Muscle of arm (tissue), 14 donors: ENCODE measurements around the gene THBD. TPM values are rescaled to one million over a fixed set of nuclear protein-coding genes. Genes with fewer than 3 reads are reported as not detected.

ENCODE experiments used
- DNase-seq: peaks from one replicate; pipeline ENCODE4 v3.0.0-alpha.2; 2013
- long read RNA-seq, 11 donors: transcript quantifications; one replicate each; lab custom pipeline, GENCODE V29; 2026
- polyA plus RNA-seq, 12 donors: library from polyadenylated mRNA; unstranded; fragments of 120-200 nt; gene quantifications; one replicate each; pipeline ENCODE4 v1.2.1, GENCODE V29; 2013; ENCODE audit not compliant: insufficient read length in 12 of 12

Gene THBD, protein sequence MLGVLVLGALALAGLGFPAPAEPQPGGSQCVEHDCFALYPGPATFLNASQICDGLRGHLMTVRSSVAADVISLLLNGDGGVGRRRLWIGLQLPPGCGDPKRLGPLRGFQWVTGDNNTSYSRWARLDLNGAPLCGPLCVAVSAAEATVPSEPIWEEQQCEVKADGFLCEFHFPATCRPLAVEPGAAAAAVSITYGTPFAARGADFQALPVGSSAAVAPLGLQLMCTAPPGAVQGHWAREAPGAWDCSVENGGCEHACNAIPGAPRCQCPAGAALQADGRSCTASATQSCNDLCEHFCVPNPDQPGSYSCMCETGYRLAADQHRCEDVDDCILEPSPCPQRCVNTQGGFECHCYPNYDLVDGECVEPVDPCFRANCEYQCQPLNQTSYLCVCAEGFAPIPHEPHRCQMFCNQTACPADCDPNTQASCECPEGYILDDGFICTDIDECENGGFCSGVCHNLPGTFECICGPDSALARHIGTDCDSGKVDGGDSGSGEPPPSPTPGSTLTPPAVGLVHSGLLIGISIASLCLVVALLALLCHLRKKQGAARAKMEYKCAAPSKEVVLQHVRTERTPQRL
- polyA plus RNA-seq, result 10 to 100 TPM in 3 of 12 donors, 1 to 10 TPM in 8, not detected in 1; 4.2 to 14.1 (median 8.3) TPM
- long read RNA-seq, donor 1, full-length matches to known transcripts, result 4 of 4 reads
- long read RNA-seq, donor 1, partial matches to known transcripts, result 0 of 4 reads
- long read RNA-seq, donor 1, other reads (novel, unspliced or antisense), result 0 of 4 reads
- long read RNA-seq, donor 2, full-length matches to known transcripts, result 7 of 7 reads
- long read RNA-seq, donor 2, partial matches to known transcripts, result 0 of 7 reads
- long read RNA-seq, donor 2, other reads (novel, unspliced or antisense), result 0 of 7 reads
- long read RNA-seq, donor 3, full-length matches to known transcripts, result 7 of 7 reads
- long read RNA-seq, donor 3, partial matches to known transcripts, result 0 of 7 reads
- long read RNA-seq, donor 3, other reads (novel, unspliced or antisense), result 0 of 7 reads
- long read RNA-seq, donor 4, full-length matches to known transcripts, result 3 of 3 reads
- long read RNA-seq, donor 4, partial matches to known transcripts, result 0 of 3 reads
- long read RNA-seq, donor 4, other reads (novel, unspliced or antisense), result 0 of 3 reads
- long read RNA-seq, donor 5, full-length matches to known transcripts, result 6 of 6 reads
- long read RNA-seq, donor 5, partial matches to known transcripts, result 0 of 6 reads
- long read RNA-seq, donor 5, other reads (novel, unspliced or antisense), result 0 of 6 reads
- long read RNA-seq, donor 6, full-length matches to known transcripts, result 10 of 10 reads
- long read RNA-seq, donor 6, partial matches to known transcripts, result 0 of 10 reads
- long read RNA-seq, donor 6, other reads (novel, unspliced or antisense), result 0 of 10 reads
- long read RNA-seq, donor 7, full-length matches to known transcripts, result 3 of 3 reads
- long read RNA-seq, donor 7, partial matches to known transcripts, result 0 of 3 reads
- long read RNA-seq, donor 7, other reads (novel, unspliced or antisense), result 0 of 3 reads
- long read RNA-seq, donor 8, full-length matches to known transcripts, result 14 of 14 reads
- long read RNA-seq, donor 8, partial matches to known transcripts, result 0 of 14 reads
- long read RNA-seq, donor 8, other reads (novel, unspliced or antisense), result 0 of 14 reads
- long read RNA-seq, donor 9, full-length matches to known transcripts, result 6 of 6 reads
- long read RNA-seq, donor 9, partial matches to known transcripts, result 0 of 6 reads
- long read RNA-seq, donor 9, other reads (novel, unspliced or antisense), result 0 of 6 reads
- long read RNA-seq, donor 10, full-length matches to known transcripts, result 3 of 3 reads
- long read RNA-seq, donor 10, partial matches to known transcripts, result 0 of 3 reads
- long read RNA-seq, donor 10, other reads (novel, unspliced or antisense), result 0 of 3 reads
- long read RNA-seq, donor 11, full-length matches to known transcripts, result 17 of 17 reads
- long read RNA-seq, donor 11, partial matches to known transcripts, result 0 of 17 reads
- long read RNA-seq, donor 11, other reads (novel, unspliced or antisense), result 0 of 17 reads

DNA sequence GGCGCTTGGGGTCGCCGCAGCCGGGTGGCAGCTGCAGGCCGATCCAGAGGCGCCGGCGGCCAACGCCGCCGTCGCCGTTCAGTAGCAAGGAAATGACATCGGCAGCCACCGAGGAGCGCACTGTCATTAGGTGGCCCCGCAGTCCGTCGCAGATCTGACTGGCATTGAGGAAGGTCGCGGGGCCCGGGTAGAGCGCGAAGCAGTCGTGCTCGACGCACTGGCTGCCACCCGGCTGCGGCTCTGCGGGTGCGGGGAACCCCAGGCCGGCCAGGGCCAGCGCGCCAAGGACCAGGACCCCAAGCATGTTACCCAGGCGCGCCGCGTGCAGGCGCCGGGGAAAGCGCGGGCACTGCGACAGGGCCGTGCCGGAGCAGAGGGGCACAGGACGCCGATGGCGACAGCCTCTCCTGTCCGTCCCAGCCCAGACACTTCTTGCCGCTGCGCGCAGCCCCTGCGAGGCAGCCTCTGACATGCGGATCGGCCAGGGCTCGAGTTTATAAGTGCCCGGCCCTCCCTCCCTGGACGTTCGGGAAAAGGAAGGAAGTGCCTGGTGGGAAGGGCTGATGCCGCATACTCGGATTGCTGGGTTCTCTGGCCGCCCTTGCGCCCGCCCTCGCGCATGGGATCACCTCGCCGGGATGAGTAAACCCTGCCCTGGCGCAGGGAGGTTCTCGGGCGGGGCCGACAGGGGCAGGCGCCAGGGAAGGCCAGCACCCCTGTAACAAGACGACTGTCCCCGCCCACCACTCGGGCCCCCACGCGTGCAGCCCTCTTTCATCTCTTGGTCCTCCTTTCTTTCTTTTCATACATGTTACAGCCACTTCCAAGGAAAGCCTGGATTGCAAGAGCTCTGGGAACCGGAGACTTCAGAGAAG, at the start of gene THBD:
TSS of gene THBD (minus strand) at position 472 of the 875 bp plus-strand sequence. CDS start at position 304, 168 bp downstream.
- DNase-seq, result peak; percentile 51

DNA sequence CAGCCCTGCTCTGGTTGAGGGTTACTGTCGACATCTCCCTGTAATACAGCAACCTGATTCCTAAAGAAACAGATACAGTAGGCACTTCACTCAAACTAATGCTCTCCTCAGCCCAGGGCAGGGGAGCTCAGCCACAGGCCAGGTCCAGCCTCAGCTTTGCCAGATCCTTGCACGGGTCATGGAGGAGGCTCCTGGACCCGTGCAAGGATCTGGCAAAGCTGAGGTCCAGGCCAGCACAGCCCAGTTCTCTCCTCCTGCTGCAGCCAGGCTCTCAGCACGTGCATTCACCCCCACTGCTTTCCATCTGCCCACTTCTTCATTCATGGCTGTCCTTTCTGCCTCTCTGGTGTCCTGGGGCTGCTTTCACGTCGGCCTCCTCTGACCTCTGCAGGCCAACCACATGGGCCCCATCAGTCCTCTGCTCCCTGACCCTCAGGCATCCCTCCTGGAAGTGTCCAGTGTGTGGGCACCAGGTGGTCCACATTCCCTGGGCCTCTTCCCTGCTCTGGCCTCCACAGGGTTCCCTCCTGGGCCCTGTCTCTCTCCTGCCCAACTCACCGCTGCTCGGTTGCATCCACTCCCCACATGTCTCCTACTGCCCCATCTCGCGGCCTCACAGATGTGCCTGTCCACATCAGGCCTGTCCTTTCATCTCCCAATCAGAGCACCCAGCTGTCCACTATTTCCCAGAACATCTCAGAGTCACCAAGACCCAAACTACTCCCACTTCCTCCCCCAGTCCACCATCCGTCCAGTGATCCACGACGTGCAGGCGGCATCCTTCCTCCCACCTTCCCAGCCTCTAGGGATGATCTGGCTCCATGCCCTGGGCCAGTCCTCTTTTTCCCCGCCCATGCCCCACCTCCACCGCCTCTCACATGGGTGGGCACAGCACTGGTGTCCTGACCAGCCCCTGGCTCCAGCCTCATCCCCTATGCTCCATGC, 48.4 kb upstream of the THBD start:
- DNase-seq, result no peak

DNA sequence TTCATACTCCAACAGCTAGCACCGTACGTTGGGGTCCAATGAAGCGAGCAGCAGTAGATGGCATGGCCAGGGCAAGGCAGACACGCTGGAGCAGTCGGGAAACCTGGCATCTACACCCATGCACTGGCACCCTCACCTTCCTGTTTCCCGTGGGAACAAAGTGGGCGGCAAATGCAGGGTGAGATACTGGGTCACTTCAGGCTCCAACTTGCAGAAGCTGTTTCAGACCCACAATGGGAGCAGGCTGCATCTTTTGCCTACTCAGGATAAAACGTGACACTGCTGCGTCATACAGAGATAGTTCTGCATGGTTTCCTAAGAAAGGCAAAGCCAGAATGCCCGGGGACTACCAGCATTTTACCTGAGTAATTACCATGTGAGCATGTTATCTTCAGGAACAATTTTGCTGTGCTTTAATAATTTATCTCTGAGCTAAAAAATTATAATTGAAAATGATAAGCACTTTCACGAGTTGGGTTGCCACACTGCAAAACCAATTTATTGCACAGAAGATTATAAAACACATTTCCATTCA, 47.6 kb upstream of the THBD start:
- DNase-seq, result no peak

DNA sequence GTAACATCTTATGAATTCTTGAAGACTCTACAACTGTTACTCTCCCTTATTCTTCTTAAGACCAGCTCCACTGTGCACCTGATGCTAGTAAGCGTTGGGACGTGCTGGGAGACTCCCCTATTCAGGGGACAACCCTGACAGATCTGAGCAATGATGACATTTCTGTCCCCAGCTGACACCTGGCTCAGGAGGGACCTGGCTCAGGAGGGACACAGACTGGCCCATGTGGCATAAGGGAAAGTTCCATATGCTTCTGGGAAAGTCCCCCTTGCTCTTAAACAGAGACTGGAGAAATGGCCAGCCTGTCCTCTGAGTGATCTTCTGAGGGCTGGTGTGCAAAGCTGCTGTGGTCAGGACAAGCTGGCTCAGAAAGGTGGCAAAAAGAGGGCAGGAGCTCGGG, 46.6 kb upstream of the THBD start:
- no peak for DNase-seq

DNA sequence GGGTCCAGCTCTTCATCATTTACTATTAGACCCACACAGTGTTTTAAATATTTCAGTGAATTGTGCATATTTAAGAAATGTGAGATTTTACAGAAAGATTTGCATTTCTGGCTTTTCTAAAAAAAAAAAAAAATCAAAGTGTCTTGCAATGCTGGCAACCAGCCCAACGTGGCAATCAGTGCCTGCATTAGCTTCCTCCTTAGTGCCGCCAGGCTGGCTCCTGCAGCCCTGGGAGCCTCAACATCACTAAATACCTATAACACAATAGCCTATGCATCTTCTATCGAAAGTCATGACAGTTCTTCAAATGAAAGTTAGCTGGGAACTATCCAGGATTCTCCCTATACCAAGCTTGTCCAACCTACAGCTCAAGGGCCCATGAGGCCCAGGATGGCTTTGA, 46.0 kb upstream of the THBD start:
- DNase-seq, result no peak

DNA sequence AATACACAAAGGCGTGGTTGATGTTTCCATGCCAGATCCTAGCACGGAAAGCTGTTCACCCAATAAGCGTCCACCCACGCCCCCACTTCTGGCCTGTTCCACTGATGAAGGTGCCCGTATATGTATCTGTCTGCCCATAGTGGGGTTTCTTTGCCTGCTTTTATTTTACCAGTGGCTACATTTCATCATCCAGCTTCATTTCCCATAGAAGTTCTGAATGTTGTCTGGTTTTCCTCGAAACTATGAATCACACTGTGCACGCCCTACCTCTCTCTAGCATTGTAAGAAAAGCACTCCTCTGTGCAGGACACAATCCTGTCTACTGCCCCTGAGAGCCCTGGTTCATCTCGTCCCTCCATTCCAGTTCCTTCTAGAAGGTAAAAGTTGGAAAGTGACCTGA, 45.5 kb upstream of the THBD start:
- no peak for DNase-seq

DNA sequence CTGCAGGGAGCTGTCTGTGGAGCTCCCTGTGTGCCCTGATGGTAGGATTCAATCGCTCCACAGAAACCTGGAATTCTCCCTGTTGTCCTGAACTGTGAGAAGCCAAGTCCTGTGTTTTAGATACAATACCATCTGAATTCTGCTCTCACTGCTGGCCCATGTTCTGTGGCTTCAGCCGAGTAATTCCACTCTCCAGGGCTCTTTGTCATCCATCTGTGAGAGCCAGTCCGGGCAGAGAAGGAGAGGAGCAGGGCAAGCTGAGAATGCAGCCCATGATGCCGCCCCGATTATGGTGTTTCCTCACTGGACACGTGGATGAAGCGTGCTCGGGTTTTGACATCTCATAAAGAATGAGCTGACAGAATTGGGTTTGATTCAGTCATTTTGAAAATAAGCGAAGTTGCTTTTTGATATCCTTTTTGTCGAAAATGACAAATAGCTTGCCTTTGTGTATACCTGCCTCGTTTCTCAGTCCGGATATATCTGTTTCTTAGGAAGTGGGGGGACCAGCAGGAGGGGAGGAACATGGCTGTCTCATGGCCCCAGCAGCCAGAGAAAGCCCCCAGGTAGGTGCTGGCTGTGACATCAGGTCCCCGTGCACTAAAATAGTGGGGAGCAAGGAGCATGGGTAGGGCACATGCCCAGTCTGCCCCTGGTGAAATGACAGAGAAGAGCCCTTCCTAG, 44.9 kb upstream of the THBD start:
- no peak for DNase-seq

DNA sequence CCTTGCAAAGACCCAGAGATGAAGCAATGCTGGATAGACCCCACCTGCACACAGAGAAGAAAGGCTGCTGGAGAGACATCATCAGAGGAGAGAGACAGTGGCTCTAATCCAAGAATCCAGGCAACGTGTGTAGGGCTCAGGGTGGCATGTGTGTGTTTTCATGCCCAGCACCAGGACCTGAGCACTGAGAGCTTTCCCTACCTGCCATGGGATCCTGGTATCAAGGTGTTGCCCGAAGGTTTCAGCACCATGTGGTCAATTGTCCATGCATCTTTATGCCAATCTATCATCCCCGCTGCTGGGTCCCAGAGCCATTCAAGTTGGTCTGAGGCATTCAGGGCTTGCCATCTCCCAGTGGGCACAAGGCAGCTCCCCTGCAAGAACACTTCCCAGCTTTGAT, 44.1 kb upstream of the THBD start:
- no peak for DNase-seq

DNA sequence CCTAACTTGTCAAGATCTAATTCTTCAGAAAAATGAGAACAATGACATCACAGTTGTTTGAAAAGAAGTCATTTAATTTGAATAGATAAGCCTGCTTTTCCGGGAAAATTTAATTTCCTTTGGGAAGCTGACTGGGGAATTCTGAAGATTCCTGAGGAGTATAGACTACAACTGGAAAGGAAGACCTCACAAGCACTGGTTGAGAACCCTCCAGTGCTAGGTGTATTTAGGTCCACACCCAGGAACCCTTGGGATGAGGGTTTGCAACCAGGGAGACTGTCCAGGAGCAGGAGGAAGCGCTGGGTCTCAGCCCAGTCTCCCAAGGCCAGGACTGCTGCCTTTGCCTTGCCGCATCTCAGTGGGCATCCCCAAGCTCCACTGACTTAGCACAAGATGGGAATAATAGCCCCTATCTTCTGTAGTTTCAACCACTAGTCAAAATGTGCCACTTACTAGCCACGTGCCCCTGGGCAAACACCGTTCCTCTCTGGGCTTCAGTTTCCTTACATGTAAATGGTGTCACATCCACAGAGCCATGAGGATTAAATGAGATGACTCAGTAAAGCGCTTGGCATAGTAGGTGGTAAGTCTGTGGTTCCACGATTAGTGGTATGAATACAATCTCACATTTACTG, 43.5 kb upstream of the THBD start:
- DNase-seq, result no peak

DNA sequence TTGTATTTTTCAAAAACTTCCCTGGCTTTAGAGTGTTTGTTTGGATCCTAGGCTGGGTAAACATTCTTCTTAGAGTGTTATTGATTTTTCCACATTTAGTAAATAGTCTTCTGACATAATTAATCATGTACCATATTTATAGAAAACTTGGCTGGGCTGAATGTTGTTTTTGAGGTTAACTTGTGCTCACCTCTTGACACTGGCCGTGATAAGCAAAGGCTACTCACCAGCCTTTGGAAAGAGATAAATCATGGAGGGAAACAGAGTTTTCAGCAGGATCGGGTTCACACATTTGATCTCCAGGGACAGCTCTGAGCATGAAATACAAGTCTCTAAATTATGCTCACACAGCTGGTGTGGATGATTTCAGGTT, 42.9 kb upstream of the THBD start:
- no peak for DNase-seq

DNA sequence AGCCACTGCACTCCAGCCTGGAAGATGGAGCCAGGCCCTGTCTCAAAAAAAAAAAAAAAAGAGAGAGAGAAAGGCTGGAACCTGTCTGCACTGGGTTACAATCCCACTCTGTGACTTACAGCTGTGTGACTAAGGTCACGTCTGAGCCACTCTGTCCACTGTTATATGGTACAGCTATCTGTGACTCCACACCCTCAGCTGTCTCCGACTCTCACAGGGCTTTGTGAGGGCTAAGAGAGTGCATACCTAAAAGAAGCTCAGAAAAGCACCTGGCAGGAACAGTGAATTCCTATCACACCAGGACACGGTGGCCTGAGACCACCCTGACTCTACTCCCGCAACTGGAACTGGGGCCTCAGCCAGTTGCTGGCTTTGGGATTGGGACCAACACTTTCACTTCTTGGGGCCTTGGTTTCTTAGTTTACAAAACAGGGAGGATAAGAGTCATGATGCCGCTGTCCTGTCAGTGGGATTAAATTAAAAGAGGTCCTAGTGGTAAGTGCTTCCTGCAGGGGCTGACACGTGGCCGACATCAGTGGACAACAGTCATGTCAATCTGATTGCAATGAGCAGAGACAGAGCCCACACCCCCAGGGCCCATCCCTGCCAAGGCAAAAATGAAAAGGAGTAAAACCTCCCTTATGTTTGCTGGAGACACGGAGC, 42.4 kb upstream of the THBD start:
- DNase-seq, result no peak

DNA sequence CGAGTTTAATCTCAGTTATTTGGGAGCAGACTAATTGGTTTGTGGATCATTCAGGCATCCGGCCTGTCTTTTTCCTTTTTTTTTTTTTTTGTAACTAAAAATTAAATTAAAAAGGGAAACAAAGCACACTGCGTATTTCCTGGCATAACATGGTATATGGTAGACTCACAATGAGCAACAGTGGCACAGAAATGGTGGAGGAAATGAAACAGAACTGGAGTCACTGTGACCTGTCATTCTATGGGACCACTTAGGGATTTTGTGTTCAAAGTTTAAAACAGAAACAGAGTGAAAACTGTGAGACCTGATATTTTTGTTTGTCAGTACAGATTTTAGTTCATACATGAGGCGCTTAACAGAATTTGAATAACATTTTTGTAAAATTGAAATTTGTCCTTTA, 41.4 kb upstream of the THBD start:
- DNase-seq, result no peak

DNA sequence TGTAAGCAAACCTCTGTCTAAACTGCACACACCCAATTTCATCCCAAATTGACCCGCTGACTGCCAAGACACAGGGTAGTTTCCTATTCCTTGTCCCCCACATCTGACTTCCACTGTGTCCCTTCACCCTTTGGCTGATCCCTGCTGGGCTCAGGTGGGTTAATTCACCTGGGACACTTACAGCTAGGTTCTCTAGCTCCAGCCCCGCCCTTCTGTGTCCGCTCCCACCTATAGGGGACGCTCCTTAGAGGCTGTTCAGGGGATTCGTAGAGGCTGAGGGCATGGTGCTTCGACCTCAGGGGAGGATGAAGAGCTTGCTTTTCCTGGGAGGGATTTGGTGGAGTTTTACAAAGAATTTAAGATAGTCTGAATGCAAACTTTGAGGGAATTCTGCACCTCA, 40.7 kb upstream of the THBD start:
- no peak for DNase-seq

DNA sequence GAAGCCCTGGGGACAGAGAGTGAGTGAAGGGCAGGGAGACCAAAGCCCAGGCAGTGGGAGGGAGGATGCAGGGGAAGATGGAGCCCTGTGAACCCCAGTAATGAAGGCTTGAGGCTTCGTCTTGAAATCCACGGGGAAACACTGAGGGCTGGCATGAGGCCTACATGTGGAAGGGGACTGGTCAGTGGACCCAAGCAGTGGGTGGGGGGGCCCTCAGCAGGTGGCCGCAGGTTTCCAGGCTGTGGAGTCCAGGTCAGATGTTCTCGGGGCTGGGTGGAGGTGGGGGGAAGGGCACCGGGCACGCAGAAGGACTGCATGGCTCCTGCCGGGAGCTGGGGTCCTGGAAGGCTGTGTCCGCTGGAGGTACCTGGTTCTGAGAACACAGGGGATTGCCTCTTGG, 39.4 kb upstream of the THBD start:
- DNase-seq, result no peak

DNA sequence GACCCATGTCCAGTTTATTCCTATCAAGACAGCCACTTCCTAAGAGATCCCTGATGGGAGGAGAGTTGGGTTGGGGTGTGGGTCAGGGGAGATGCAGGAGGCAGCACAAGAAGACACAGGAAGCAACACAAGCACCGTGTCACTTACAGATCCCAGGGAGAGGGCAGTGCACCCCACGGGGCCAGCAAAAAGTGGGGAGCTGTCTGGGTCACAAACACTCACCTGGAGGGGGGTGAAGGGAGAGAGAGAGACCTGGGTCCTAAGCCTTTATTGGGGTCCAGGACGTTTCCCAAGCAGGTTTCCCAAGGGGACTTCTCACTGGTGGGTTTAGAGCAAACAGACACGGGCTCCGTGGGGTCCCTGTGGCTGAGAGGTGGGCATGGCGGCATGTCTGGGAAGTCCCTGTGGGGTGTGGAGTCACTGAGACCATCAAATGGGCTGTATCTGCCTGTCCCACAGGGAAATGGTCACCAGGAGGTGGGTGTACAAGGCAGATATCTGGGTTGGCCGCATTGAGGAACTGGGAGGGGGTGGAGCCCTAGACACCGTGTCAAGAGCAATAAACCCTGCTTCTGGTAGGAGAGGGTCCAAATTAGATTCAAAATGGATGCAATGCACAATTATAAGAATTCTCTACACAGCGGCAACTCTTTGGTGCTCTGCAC, 38.2 kb upstream of the THBD start:
- no peak for DNase-seq
